HK-2 (cell line): Measurements from ENCODE around the gene SORT1.
"Not testable (repeated sequence)": the region's sequence is repeated elsewhere in the genome, so short reads cannot be mapped to it uniquely, and the experiment has no call there.

Source experiments
- DNase-seq: peaks from one replicate; pipeline ENCODE4 v3.0.0-alpha.2; 2018; ENCODE audit not compliant: unreplicated experiment

The SORT1 gene

DNA sequence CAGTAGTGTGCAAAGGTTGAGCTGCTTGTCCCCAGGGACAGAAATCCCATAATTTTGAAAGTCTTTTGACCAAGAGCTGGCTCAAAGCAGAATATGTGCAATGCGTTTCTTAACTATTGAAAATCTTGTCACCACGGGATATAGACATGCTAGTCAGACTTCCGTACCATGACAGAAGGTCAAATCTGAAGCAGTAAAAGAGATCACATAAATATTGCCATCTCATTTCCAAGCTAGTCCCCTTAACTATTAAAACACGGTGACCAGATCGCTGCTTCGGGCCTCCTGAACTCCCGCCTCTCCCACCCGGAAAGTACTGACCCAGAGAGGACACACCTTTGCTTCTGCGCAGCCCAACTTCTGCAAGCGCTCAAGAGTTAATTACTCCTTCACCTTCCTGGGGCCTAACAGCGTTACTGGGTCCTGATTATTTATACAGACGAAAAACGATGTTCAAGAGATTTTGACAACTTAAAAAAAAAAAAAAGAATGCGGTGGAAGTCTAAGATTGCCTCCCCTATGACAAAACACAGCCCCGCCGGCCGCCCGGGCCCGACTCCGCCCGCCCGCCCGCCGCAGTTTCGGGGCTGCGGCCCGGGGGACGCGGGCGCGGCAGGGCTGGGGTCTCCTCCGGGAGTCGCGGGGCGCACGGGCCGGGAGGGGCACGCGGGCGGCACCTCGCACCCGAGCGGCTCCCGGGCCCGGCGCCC, 692 bp downstream of the SORT1 start:
- DNase-seq = peak; percentile 10

- DNase-seq = no peak
These were observed 1.2 kb downstream of the SORT1 start for GRCh38 chr1:109396513-109396839.

GRCh38 chr1:109395602-109396512, 1.9 kb downstream of the SORT1 start:
- DNase-seq = no peak

DNA sequence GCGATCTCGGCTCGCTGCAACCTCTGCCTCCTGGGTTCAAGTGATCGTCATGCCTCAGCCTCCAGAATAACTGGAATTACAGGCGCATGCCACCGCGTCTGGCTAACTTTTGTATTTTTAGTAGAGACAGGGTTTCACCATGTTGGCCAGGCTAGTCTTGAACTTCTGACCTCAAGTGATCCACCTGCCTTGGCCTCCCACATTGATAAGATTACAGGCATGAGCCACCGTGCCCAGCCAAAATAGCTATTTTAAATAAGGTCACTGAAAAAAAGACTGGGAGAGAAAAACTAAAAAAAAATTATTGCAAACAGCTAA, 2.5 kb downstream of the SORT1 start:
- DNase-seq = not testable (repeated sequence)

- DNase-seq = no peak
These were observed 3.0 kb downstream of the SORT1 start for GRCh38 chr1:109394591-109395281.

GRCh38 chr1:109393617-109394233, 4.0 kb downstream of the SORT1 start:
- no peak for DNase-seq

DNA sequence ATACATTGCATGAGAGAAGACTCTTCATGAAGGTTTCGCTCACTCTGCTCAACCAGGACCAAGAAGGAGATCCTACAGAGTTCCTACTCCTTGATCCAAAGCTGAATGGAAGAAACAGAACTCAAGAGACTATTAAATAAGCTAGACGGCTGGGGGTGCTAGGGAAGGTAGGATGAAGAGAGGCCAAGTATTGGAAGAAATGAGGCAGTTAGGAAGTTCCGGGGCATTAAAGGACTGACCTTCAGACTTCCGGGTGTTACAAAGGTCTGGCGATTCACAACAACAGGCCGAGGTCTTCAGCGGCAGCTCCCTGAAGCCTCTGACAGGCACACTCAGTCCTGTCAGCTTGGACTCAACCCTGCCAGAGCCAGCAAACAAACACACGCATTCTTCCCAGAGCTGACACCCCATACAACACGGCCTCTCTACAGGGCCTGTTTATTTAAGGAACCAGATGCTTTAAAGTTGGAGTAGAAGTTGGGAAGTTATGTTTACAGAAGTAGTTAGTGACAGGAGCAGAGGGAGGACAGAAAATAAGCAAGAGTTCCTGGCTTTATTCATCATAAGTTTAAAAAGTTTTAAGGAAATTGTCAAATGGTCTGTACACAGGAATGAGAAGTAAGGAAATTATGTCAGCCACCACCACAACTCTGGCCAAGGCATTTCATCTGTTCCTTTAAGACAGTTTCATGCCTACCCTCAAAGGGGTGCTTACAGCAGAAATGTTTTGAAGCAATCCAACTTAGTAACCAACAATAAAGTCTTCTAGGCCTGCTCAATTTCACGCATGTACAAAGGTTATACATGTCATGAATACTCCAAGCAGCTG, 4.7 kb downstream of the SORT1 start:
- DNase-seq = no peak

GRCh38 chr1:109392037-109392787, 5.5 kb downstream of the SORT1 start:
- no peak for DNase-seq

- DNase-seq = no peak
These were observed 6.1 kb downstream of the SORT1 start for GRCh38 chr1:109391626-109392025.

- DNase-seq = no peak
These were observed 6.6 kb downstream of the SORT1 start for GRCh38 chr1:109391157-109391556.

DNA sequence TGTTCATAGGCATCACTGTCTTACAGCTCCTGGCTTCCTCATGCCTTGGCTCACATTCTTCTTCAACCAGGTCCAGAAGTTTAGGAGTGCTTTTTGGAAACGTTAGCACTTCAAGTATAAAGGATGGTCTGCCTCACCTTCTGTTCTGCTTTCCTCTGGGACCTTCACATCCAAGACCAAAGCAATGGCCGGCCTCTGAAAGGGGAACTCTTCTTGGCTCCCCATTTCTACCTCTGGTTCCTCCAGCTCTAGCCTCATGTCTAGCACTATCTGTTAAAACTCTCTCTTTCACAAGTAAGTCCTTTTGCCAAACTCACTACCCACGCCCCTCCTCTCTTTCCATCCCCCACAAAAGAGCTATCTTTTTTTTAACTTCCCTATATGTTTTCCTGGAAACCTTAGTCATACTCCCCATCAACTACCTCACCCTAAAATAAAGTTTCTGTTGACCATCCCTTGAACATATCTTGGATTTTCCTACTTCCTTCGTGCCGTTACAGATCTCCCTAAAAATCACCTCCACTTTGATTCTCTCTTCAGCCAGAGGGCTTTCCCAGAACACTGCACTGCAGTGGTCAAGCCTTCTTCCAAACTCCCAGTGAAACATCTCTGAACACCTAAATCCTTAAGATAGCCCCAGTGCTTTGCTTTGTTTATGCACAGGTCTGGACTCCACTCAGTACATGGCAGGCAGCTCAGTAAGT, 7.9 kb downstream of the SORT1 start:
- no peak for DNase-seq

- no peak for DNase-seq
These were observed 8.7 kb downstream of the SORT1 start for GRCh38 chr1:109388884-109389637.

GRCh38 chr1:109388208-109388711, 9.5 kb downstream of the SORT1 start:
- no peak for DNase-seq

- DNase-seq = no peak
These were observed 11.5 kb downstream of the SORT1 start for GRCh38 chr1:109386054-109386717.

DNA sequence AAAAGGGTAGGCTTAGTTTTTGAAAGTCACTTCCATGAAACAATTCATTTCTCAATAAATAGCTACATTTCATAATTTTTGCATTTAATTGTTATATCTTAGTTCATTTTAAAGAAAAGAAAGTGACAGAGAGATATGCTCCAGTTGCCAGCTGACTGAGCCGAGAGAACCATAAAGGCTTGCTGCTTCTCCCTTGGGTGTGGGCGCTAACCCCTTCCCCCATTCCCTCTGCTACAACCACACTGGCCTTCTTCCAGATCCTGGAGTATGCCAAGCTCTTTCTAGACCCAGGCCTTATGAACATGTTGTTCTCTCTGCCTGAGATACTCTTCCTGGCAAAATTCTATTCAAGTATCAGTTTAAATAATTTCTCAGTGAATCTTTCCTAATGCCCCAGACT, 12.3 kb downstream of the SORT1 start:
- no peak for DNase-seq

GRCh38 chr1:109383854-109384253, 13.9 kb downstream of the SORT1 start:
- no peak for DNase-seq

DNA sequence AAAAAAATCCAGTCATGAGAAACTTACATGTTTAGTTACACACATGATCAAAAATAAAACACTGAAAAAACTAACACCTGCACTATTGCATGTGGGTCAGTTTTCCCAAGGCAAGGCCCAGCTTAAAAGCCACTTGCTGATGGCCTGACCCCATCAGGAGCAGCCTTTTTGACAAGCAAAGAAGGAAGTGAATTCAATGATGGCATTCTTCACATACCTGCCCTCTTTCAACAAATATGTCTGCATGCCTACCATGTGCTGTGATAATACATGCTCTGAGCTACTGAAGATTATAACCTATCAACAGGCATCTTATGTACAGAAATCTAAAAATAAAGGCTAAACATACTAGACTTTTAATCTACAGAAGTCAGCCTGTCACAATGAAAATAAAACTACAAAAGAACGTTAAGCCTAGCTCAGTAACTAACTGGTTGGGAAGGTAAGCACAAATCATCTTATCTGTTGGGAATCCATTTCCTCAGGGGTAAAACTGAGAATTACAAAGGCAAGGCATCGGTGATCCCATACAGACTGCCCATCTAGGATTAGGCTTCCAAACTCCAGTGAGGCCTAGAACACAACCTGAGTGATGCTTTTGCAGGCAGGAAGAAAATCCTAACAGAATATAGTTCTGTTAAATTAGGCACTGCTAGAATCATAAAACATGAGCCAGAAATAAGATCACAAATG, 14.5 kb downstream of the SORT1 start:
- no peak for DNase-seq

DNA sequence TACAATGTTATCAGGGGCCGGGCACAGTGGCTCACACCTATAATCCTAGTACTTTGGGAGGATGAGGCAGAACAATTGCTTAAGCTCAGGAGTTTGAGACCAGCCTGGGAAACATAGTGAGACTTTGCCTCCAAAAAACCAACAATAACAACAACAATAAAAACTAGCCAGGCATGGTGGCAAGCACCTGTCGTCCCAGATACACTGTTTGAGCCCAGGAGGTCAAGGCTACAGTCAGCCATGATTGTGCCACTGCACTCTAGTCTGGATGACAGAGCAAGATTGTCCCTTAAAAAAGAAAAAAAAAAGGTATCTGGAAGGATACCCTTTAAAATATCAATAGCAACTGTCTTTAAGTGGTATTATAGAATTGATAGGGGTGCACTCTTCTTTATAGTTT, 16.1 kb downstream of the SORT1 start:
- DNase-seq = no peak
